ENCODE data around the gene KCNJ11. TPM values are rescaled to one million over a fixed set of nuclear protein-coding genes. Genes with fewer than 3 reads are reported as not detected.

KCNJ11 gene
- total and polyA plus RNA-seq, 9 donors: 12.9 to 23.5 (median 16.9) TPM

GRCh38 chr11:17369684-17370243 is 18.7 kb downstream of the KCNJ11 start:
- H3K9me3 ChIP-seq (replicated peaks; ENCODE audit: control insufficient read depth, low read depth, low read length): peaks cover 55% of the 10 kb centered on the region
- 71% methylated on average over 2 of the region's 2 CpGs for WGBS (ENCODE audit: insufficient coverage)
- H3K4me1 ChIP-seq (ENCODE audit: control insufficient read depth, insufficient read depth, low read length): no peaks in the 10 kb centered on the region
- no peak overlapping the region for H3K4me3 ChIP-seq (ENCODE audit: low read length)
- H3K27me3 ChIP-seq (ENCODE audit: control insufficient read depth, insufficient read depth, low read length): no peaks in the 10 kb centered on the region
- H3K27ac ChIP-seq (ENCODE audit: low read length): no peak overlapping the region
- H3K36me3 ChIP-seq (ENCODE audit: control insufficient read depth, insufficient read depth, low read length): no peaks in the 10 kb centered on the region
- no peak for DNase-seq

DNA sequence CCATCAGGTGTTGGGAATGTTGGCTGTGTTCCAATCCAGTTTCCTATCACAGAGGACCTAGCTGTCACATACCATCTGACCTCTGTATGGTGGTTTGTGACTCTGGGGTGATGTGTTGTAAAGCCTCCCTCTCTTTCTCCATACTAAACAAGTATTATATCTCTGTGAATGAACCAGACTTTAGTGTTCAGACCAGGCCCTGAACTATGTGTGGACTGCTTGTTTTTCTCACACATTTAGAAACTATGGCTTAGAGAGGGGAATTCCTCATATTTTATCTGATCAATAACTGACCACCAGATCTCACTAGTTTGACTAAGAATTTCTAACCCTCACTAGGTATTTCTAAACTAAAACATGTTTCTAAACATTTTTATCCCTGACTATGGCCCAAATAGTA is 19.4 kb downstream of the KCNJ11 start:
- Histone ChIP-seq H3K36me3 (ENCODE audit: control insufficient read depth, insufficient read depth, low read length) (no peaks in the 10 kb centered on the region), H3K9me3 (replicated peaks; ENCODE audit: control insufficient read depth, low read depth, low read length) (peaks cover 51% of the 10 kb centered on the region), H3K4me1 (ENCODE audit: control insufficient read depth, insufficient read depth, low read length) (no peaks in the 10 kb centered on the region)

GRCh38 chr11:17368551-17368950 is 19.9 kb downstream of the KCNJ11 start:
- peaks cover 47% of the 10 kb centered on the region for H3K9me3 ChIP-seq (replicated peaks; ENCODE audit: control insufficient read depth, low read depth, low read length)
- no peaks in the 10 kb centered on the region for H3K4me1 ChIP-seq (ENCODE audit: control insufficient read depth, insufficient read depth, low read length)
- no peaks in the 10 kb centered on the region for H3K27me3 ChIP-seq (ENCODE audit: control insufficient read depth, insufficient read depth, low read length)
- H3K4me3 ChIP-seq (ENCODE audit: low read length): no peak overlapping the region
- no peak overlapping the region for H3K27ac ChIP-seq (ENCODE audit: low read length)
- H3K36me3 ChIP-seq (ENCODE audit: control insufficient read depth, insufficient read depth, low read length): no peaks in the 10 kb centered on the region
- WGBS (ENCODE audit: insufficient coverage): 69% methylated on average over 3 of the region's 3 CpGs
- no peak for DNase-seq

More for the DNA sequence above, 19.4 kb downstream of the KCNJ11 start:
- Histone ChIP-seq H3K4me3 (ENCODE audit: low read length) (no peak overlapping the region), H3K27me3 (ENCODE audit: control insufficient read depth, insufficient read depth, low read length) (no peaks in the 10 kb centered on the region), H3K27ac (ENCODE audit: low read length) (no peak overlapping the region)
- no peak for DNase-seq

DNA sequence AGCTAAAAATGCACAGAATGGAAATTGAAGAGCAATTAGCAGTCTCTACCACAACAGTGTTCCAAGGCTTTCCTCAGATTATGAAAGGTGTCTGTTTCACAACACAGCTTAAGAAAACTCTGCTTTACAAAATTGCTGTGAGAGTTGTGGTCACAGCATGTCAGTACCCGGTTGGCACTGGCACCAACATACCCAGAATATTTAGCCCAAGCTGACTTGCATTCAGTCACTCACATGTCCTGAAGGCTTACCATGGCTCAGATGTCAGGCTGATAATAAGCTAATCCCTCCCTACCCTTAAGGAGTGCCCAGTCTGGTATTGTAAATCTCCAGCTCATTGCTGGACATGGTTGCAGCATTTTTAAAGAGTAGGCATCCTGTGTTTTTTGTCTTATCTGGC is 22.0 kb downstream of the KCNJ11 start:
- DNase-seq: no peak
- no peaks in the 10 kb centered on the region for H3K27me3 ChIP-seq (ENCODE audit: control insufficient read depth, insufficient read depth, low read length)
- H3K4me3 ChIP-seq (ENCODE audit: low read length): no peak overlapping the region
- no peak overlapping the region for H3K27ac ChIP-seq (ENCODE audit: low read length)
- peaks cover 29% of the 10 kb centered on the region for H3K9me3 ChIP-seq (replicated peaks; ENCODE audit: control insufficient read depth, low read depth, low read length)
- H3K36me3 ChIP-seq (ENCODE audit: control insufficient read depth, insufficient read depth, low read length): no peaks in the 10 kb centered on the region
- no peaks in the 10 kb centered on the region for H3K4me1 ChIP-seq (ENCODE audit: control insufficient read depth, insufficient read depth, low read length)
- WGBS (ENCODE audit: insufficient coverage): 50% methylated on average over 1 of the region's 1 CpG

DNA sequence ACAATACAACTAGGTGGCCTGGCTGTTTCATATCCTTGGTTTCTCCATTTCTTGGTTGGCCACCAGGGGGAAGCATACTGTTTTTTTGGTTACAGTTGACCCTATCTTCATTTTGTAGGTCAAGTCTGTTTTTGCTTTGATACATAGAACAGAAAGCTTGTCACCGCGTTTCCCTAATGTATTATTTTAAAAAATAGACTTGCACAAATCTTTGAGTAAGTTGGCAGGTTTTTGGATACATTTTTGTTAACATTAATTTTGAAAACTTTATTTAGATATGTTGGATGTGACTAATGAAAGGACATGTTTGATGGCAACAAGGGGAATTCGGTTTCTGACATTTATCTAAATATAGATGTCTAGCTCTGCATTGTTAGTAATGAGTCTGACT is 33.9 kb downstream of the KCNJ11 start:
- H3K27me3 ChIP-seq (ENCODE audit: control insufficient read depth, insufficient read depth, low read length): peaks cover 33% of the 10 kb centered on the region
- H3K27ac ChIP-seq (ENCODE audit: low read length): no peak overlapping the region
- no CpG with 5 or more reads among the region's 3 CpGs for WGBS (ENCODE audit: insufficient coverage)
- no peak overlapping the region for H3K4me3 ChIP-seq (ENCODE audit: low read length)
- no peaks in the 10 kb centered on the region for H3K9me3 ChIP-seq (replicated peaks; ENCODE audit: control insufficient read depth, low read depth, low read length)
- no peaks in the 10 kb centered on the region for H3K36me3 ChIP-seq (ENCODE audit: control insufficient read depth, insufficient read depth, low read length)
- DNase-seq: peak; percentile 71
- peaks cover 19% of the 10 kb centered on the region for H3K4me1 ChIP-seq (ENCODE audit: control insufficient read depth, insufficient read depth, low read length)

DNA sequence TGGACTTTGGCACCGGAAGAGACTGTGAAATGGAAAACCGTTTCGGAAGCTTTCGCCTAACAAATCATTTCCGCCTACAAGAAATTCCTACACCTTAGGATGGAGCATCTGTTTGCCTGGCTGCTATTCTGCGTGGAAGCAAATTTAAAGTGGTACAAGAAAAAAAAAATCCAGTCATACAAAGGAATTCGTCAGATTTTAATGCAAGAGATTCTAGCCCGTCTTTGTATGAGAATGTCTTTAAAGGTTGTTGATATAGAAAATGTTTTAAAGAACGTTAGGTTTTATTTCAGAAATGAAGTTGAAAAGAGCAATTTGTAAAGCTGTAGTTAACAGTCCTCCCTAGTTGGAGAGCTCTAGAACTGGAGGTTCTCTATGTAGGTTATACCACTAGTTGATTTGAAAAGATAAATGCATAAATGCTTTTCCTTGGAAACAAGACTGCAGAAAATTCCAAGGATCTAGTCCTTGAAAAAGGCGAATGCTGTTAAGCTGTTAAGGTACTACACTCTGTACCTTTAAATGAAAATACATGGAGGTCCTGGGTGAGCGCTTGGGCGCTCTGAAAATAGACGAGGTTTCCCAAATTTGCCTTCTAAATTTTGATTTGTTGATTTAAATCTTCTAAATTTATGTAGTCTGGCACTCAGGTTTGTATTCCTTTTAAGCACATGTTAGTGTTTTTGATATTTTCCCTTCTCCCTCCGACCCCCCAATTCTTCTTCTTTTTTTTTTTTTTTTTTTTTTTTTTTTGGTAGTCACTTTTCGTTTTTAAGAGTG is 34.4 kb downstream of the KCNJ11 start:
- WGBS (ENCODE audit: insufficient coverage): 0% methylated on average over 3 of the region's 15 CpGs

GRCh38 chr11:17352950-17353820 is 35.3 kb downstream of the KCNJ11 start:
- H3K27me3 ChIP-seq (ENCODE audit: control insufficient read depth, insufficient read depth, low read length): peaks cover 33% of the 10 kb centered on the region
- H3K4me3 ChIP-seq (ENCODE audit: low read length): peak overlapping the region; percentile 47
- under 1% methylated on average over 58 of the region's 69 CpGs for WGBS (ENCODE audit: insufficient coverage)
- H3K36me3 ChIP-seq (ENCODE audit: control insufficient read depth, insufficient read depth, low read length): no peaks in the 10 kb centered on the region
- DNase-seq: peak; percentile 84
- no peaks in the 10 kb centered on the region for H3K9me3 ChIP-seq (replicated peaks; ENCODE audit: control insufficient read depth, low read depth, low read length)
- peaks cover 19% of the 10 kb centered on the region for H3K4me1 ChIP-seq (ENCODE audit: control insufficient read depth, insufficient read depth, low read length)
- H3K27ac ChIP-seq (ENCODE audit: low read length): no peak overlapping the region

More for the DNA sequence above, 34.4 kb downstream of the KCNJ11 start:
- no peaks in the 10 kb centered on the region for H3K36me3 ChIP-seq (ENCODE audit: control insufficient read depth, insufficient read depth, low read length)
- peaks cover 33% of the 10 kb centered on the region for H3K27me3 ChIP-seq (ENCODE audit: control insufficient read depth, insufficient read depth, low read length)
- H3K27ac ChIP-seq (ENCODE audit: low read length): no peak overlapping the region
- peak overlapping the region; percentile 47 for H3K4me3 ChIP-seq (ENCODE audit: low read length)
- no peak for DNase-seq
- H3K9me3 ChIP-seq (replicated peaks; ENCODE audit: control insufficient read depth, low read depth, low read length): no peaks in the 10 kb centered on the region
- H3K4me1 ChIP-seq (ENCODE audit: control insufficient read depth, insufficient read depth, low read length): peaks cover 19% of the 10 kb centered on the region

- Histone ChIP-seq H3K9me3 (replicated peaks; ENCODE audit: control insufficient read depth, low read depth, low read length) (no peaks in the 10 kb centered on the region), H3K36me3 (ENCODE audit: control insufficient read depth, insufficient read depth, low read length) (no peaks in the 10 kb centered on the region), H3K27me3 (ENCODE audit: control insufficient read depth, insufficient read depth, low read length) (peaks cover 33% of the 10 kb centered on the region), H3K27ac (ENCODE audit: low read length) (no peak within 1 kb of the TSS), H3K4me3 (ENCODE audit: low read length) (peak within 1 kb of the TSS; percentile 47), H3K4me1 (ENCODE audit: control insufficient read depth, insufficient read depth, low read length) (peaks cover 19% of the 10 kb centered on the region)
- under 1% methylated on average over 55 of the region's 61 CpGs for WGBS (ENCODE audit: insufficient coverage)
- peak; percentile 56 for DNase-seq
These were observed 36.8 kb downstream of the KCNJ11 start, which contains the start of gene NCR3LG1 for GRCh38 chr11:17351510-17352176. Gene NCR3LG1, plus strand, starts transcription at chr11:17351800. Its CDS starts 170 bp downstream, at chr11:17351970.

- no peaks in the 10 kb centered on the region for H3K36me3 ChIP-seq (ENCODE audit: control insufficient read depth, insufficient read depth, low read length)
- H3K27ac ChIP-seq (ENCODE audit: low read length): no peak overlapping the region
- H3K9me3 ChIP-seq (replicated peaks; ENCODE audit: control insufficient read depth, low read depth, low read length): no peaks in the 10 kb centered on the region
- WGBS (ENCODE audit: insufficient coverage): 14% methylated on average over 12 of the region's 12 CpGs
- H3K4me3 ChIP-seq (ENCODE audit: low read length): peak overlapping the region; percentile 47
- no peak for DNase-seq
- H3K4me1 ChIP-seq (ENCODE audit: control insufficient read depth, insufficient read depth, low read length): peaks cover 19% of the 10 kb centered on the region
- peaks cover 33% of the 10 kb centered on the region for H3K27me3 ChIP-seq (ENCODE audit: control insufficient read depth, insufficient read depth, low read length)
These were observed 37.3 kb downstream of the KCNJ11 start for GRCh38 chr11:17351172-17351509.

Data from muscle of leg (tissue), 11 donors.